GM21723 (cell line): Measurements from ENCODE around the gene LMNB1.
"Not testable (repeated sequence)": the region's sequence is repeated elsewhere in the genome, so short reads cannot be mapped to it uniquely, and the experiment has no call there.

Source experiments
- ATAC-seq: cut with Tn5 transposase; IDR thresholded peaks from one replicate; pipeline ENCODE4 v1.9.1; 2021; ENCODE audit warnings: mild to moderate bottlenecking, moderate library complexity; ENCODE audit not compliant: unreplicated experiment

Gene LMNB1

GRCh38 chr5:126819253-126819652, 42.3 kb downstream of the LMNB1 start:
- no peak for ATAC-seq

- ATAC-seq = no peak
Observed at GRCh38 chr5:126826619-126827215, 49.8 kb downstream of the LMNB1 start.

DNA sequence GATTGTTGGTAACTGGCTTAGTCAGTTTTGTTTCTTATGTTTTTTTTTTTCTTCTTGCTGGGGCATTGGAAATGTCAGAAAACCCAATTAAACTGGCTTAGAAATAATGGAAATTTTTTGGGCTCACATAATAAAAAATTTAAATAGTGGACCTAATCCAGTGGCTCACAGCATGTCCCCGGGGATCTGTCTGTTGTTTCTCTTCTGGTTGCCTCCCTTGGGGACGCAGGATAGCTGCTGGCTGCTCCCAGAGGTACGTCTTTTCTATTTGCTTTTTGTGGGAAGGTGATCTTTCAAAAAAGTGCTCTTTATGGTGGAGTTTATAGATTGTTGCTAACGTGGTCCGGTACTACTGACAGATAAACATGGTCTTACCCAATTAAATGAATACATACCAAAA, 52.2 kb downstream of the LMNB1 start:
- no peak for ATAC-seq

DNA sequence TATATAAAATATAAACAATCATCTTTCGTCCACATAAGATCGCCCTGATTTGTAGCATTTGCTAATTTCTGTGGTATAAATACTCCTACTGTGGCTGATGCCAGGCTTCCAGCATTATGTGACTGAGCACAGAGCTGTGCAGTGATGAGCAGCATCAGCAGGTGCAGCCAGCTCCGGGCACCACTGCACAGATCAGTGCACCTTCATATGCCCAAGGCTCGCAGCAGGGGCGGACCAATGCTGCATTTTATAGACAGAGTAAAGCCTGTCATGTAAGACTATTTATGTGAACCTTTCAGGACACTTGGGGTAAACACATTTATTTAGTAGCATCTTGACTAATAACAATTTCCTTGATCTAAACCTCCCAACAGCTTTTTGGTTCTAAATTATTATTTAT, 53.1 kb downstream of the LMNB1 start:
- no peak for ATAC-seq

- no peak for ATAC-seq
Observed at GRCh38 chr5:126831156-126831555, 54.2 kb downstream of the LMNB1 start.

DNA sequence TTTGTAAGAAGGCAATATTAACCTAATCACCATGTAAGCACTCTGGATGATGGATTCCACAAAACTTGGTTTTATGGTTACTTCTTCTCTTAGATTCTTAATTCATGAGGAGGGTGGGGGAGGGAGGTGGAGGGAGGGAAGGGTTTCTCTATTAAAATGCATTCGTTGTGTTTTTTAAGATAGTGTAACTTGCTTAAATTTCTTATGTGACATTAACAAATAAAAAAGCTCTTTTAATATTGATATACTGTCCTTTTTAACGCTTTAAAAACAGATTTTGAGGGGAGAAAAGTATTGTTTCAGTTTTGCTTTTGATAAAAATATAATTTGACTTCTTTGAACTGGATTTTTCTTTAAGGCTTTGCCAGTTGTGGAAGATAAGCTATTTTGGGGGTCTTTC, 59.8 kb downstream of the LMNB1 start:
- ATAC-seq = no peak

GRCh38 chr5:126837242-126837641, 60.3 kb downstream of the LMNB1 start:
- ATAC-seq = no peak

GRCh38 chr5:126837906-126838539, 61.1 kb downstream of the LMNB1 start:
- ATAC-seq = no peak

DNA sequence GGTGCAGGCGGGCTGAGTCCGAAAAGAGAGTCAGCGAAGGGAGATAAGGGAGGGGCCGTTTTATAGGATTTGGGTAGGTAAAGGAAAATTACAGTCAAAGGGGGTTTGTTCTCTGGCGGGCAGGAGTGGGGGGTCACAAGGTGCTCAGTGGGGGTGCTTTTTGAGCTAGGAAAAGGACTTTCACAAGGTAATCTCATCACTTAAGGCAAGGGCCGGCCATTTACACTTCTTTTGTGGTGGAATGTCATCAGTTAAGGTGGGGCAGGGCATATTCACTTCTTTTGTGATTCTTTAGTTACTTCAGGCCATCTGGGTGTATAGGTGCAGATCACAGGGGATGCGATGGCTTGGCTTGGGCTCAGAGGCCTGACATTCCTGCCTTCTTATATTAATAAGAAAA, 62.5 kb downstream of the LMNB1 start:
- not testable (repeated sequence) for ATAC-seq

DNA sequence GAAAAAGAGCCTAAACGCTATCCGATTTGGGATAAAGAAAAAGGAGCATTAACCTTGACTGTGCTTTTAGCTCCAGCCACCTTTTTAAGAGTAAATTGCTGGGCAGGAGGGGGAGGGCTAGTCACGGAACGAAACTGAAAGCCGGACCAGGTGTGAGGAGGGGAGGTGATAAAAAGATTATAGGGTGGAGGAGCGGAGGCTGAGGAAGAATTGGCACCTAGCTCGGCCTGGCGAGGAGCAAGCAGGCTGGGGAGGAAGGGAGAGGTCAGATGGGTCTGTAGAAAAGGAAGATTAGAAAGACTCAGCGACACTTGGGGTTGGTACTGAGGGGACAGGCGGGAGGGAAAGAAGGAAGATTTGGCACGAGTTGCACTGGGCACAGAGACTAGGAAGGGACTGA, 66.4 kb downstream of the LMNB1 start:
- not testable (repeated sequence) for ATAC-seq

- peak; percentile 95 for ATAC-seq
Observed at GRCh38 chr5:126845470-126846070, 68.6 kb downstream of the LMNB1 start.

DNA sequence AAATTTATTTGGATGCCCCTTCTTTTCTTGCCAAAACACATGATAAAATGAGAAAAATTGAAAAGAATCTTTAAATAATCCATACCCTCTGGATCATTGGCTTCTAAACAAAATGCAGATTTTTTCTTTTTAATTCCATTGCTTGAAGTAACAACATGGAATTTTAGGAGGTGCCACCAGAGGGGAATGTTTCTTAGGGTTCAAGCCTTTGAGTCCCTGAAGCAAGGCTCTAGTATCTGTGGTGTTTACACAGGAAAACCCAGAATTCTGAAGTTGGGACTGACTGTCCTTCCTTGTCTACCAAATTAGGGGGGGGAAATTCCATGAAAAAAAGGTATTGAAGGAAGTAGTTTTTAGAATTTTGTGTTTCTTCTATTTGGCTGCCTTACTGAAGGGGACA, 69.4 kb downstream of the LMNB1 start:
- ATAC-seq = no peak

- no peak for ATAC-seq
Observed at GRCh38 chr5:126846744-126847455, 70.0 kb downstream of the LMNB1 start.

DNA sequence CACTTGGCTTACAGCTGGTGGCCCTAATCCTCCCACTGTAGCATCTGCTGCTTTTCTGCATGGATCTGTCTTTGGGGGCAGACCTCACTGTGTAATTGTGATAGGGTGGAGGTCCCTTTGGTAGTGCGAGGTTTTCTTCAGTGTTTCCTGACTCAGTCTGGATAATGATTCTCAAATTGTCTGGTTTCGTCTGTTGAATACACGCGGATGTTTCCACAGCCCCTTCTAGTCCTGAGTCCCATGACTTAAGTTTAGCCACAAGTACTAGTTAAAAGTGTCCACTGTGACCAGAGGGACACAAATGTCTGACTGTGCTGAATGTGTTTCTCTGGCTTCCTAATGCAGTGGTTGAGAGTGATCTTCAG, 70.5 kb downstream of the LMNB1 start:
- no peak for ATAC-seq

- ATAC-seq = no peak
Observed at GRCh38 chr5:126847826-126848251, 70.9 kb downstream of the LMNB1 start.

- ATAC-seq = no peak
Observed at GRCh38 chr5:126848253-126848652, 71.3 kb downstream of the LMNB1 start.

DNA sequence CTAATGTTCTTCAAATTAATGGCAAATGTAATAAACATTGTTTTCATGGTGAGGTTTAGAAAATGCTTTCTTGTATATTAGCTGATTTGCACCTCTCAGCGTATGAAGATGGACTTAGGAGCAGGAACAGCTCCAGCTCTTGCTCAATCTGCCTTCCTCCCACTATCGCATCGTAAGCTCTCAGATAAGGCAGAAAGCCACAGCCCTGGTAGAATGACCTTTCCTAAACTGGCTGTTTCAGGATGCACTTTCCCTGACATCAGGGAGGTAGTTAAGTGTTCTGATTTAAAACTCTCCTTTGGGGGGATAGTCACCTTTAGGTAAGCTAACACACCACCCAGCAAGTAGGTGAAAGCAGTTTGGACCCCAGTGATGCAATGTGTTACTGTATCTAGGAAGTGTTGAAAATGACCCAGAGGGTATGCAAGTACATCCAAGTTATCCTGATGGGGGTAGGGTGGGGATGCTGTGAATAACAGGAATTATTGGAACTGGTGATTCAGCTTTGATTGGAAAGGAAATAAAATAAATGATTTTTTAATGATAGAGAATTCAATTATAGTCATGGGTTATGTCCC, 72.3 kb downstream of the LMNB1 start:
- no peak for ATAC-seq

DNA sequence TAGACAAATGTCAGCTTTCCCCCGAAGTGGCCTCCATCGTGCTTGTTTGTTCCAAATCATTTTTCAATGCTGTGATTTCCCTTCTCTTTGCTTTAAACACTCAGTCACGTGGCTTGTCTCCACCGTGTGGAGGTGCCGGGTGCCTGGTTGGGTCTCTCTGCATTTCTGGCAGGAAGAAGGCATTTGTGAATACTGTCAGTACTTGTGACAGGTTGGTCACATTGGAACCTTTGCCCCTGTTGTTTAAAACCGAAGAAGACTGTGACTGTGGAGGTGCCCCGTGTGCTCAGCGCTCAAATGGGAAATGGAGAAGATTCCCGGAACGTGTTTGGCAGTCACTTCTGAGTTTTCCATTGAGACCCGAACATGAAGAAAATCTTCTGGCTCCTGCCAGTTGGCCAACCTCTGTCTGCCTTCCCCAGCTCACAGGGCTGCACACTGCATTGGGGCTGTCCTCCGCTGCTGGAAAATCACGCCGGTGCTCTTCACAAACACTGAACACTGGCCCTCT, 74.6 kb downstream of the LMNB1 start:
- ATAC-seq = no peak

GRCh38 chr5:126852091-126852571, 75.2 kb downstream of the LMNB1 start:
- peak; percentile 88 for ATAC-seq

GRCh38 chr5:126852841-126853271, 75.9 kb downstream of the LMNB1 start:
- no peak for ATAC-seq
